ENCODE results near the gene TMEM135.

The TMEM135 gene

DNA sequence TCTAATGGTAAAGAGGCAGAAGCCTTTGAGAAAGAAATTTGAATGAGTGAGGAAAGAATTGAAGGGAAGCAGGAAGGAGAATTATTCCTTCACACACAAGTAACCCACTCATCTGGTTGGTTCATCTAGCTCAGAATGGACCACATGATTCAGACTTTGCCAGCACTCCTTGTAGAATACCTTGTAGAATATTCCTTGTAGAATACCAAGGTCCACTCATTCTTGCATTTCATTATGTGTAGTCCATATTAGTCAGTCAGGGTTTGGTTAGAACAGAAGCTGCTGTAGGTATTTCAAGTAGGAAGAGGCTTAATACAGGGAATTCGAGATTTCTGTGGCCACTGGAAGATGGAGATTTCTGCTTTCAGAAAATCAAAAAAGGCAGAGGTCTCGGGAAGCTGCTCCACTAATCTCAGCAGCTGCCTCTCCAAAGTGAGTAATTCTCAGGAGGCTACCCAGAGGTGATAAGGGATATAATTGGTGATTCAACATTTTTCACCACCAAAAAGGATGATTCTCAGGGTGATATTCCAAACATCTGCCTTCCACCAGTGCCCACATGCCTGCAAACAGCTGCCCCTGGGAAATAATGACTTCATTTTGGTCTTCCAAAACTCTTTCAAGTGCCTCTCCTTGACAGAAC, 329.1 kb downstream of the TMEM135 start:
- DNase-seq, result no peak

DNA sequence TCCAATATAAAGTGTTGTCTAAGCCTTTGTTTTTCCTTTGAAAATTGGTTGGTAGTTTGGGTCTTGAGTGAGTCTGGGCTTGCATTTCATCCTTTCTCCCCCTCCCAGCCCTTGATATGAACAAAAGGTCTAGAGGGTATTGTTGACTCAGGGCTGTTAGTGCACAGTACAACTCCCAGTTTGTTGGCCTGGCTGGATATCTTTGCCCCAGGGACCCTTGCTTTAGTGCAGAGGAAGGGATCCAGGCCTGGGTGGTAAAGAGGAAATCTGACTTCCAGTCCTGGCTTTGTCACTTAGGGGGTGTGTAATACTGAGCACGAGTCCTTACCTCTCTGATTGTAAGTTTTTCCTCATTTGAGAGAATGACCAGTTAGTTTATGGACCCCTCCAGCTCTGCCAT, 330.4 kb downstream of the TMEM135 start:
- no peak for DNase-seq

DNA sequence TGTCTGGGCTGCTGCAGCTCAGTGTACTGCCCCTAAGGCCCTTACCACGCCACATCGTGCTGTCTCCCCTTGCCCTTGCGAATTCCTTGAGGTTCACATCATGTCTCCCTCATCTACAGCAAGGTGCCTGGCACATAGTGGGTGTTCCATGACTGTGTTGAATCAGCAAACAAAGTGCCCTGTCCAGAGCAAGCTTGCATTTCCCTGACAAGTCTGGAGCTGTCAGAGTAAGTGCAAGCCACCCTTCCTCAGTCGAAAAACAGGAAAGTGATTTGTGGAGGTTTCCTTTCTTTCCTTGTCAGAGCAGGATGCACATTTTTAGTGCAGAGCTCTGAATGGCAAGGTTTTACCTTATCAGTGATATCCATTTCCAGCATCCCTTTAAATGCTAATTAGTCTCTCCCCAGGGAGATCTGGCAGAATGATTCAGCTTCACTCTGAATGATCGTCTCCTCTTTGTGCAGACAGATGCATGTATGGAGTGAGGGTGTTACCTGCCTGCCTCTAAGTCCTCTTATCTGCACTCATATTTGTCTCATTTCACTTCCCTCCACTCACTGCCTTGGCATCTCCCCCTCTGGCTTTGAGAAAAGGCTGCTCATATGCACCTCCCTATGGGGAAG, 331.2 kb downstream of the TMEM135 start:
- peak; percentile 5 for DNase-seq

DNA sequence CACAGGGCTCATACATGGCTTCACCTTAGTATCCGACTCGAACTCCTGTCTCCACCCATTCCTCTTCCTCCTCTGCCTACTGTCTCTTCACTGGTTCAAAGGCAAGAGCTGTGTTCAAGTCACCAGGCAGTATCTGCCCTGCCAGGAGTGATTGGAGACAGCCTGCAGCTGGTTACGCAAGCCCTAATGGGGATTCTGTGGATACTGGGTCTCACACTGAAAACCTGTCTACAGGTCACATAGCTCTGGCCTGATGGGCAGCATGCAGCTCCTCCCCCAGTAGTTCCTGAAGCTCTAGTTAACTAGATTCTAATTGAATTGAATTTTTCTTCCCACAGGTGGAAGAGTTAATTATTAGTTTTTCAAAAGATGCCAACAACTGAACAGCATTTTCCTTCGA, 332.2 kb downstream of the TMEM135 start:
- DNase-seq, result no peak

DNA sequence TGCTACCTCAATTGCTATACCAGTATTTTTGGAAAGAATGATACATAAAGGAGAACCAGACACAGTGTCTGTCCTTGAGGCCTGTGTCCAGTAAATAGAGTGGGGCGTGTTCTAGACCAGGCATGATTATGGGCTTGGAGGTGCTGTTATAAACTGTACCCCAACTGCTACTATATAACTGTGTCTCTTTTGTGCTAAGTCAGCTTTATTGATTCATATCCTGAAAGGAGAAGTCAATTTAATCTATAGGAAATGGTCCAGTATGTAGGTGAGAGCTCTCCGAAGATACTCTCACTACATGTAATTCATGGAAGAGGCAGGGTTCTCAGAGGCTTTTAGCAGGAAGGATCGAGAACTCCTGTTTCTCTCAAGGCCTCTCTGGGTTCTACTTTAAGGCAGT, 334.3 kb downstream of the TMEM135 start:
- no peak for DNase-seq
